ENCODE data around the gene SRPK3. TPM values are rescaled to one million over a fixed set of nuclear protein-coding genes. Genes with fewer than 3 reads are reported as not detected.
"Not testable (repeated sequence)": the region's sequence is repeated elsewhere in the genome, so short reads cannot be mapped to it uniquely, and the experiment has no call there.

SRPK3 gene
- total RNA-seq, 1 donor from 2014 or later = not detected

GRCh38 chrX:153804100-153804595 is 23.3 kb downstream of the SRPK3 start:
- no peak for DNase-seq (ENCODE audit: extremely low read depth, low read depth, low spot score)

GRCh38 chrX:153804621-153805020 is 23.8 kb downstream of the SRPK3 start:
- DNase-seq (ENCODE audit: extremely low read depth, low read depth, low spot score) = no peak

GRCh38 chrX:153805436-153805835 is 24.6 kb downstream of the SRPK3 start:
- DNase-seq (ENCODE audit: extremely low read depth, low read depth, low spot score) = no peak

GRCh38 chrX:153806999-153807575 is 26.2 kb downstream of the SRPK3 start:
- no peak for DNase-seq (ENCODE audit: extremely low read depth, low read depth, low spot score)

- DNase-seq (ENCODE audit: extremely low read depth, low read depth, low spot score) = no peak
Measured at GRCh38 chrX:153807976-153808375, 27.1 kb downstream of the SRPK3 start.

- no peak for DNase-seq (ENCODE audit: extremely low read depth, low read depth, low spot score)
Measured at GRCh38 chrX:153812220-153812619, 31.4 kb downstream of the SRPK3 start.

- no peak for DNase-seq (ENCODE audit: extremely low read depth, low read depth, low spot score)
Measured at GRCh38 chrX:153813161-153813560, 32.3 kb downstream of the SRPK3 start.

GRCh38 chrX:153814591-153815315 is 33.9 kb downstream of the SRPK3 start:
- no peak for DNase-seq (ENCODE audit: extremely low read depth, low read depth, low spot score)

- no peak for DNase-seq (ENCODE audit: extremely low read depth, low read depth, low spot score)
Measured at GRCh38 chrX:153816831-153817690, 36.2 kb downstream of the SRPK3 start.

- not testable (repeated sequence) for DNase-seq (ENCODE audit: extremely low read depth, low read depth, low spot score)
Measured at GRCh38 chrX:153818064-153818463, 37.2 kb downstream of the SRPK3 start.

GRCh38 chrX:153818571-153819383 is 37.9 kb downstream of the SRPK3 start:
- DNase-seq (ENCODE audit: extremely low read depth, low read depth, low spot score) = no peak

- DNase-seq (ENCODE audit: extremely low read depth, low read depth, low spot score) = no peak
Measured at GRCh38 chrX:153819384-153820040, 38.7 kb downstream of the SRPK3 start.

GRCh38 chrX:153820601-153821000 is 39.8 kb downstream of the SRPK3 start:
- DNase-seq (ENCODE audit: extremely low read depth, low read depth, low spot score) = no peak

- DNase-seq (ENCODE audit: extremely low read depth, low read depth, low spot score) = no peak
Measured at GRCh38 chrX:153821066-153821465, 40.2 kb downstream of the SRPK3 start.

- no peak for DNase-seq (ENCODE audit: extremely low read depth, low read depth, low spot score)
Measured at GRCh38 chrX:153824348-153824747, 43.5 kb downstream of the SRPK3 start.

- no peak for DNase-seq (ENCODE audit: extremely low read depth, low read depth, low spot score)
Measured at GRCh38 chrX:153825042-153825441, 44.2 kb downstream of the SRPK3 start.

- DNase-seq (ENCODE audit: extremely low read depth, low read depth, low spot score) = no peak
Measured at GRCh38 chrX:153827016-153827415, 46.2 kb downstream of the SRPK3 start.

- DNase-seq (ENCODE audit: extremely low read depth, low read depth, low spot score) = no peak
Measured at GRCh38 chrX:153827903-153828302, 47.1 kb downstream of the SRPK3 start.

- DNase-seq (ENCODE audit: extremely low read depth, low read depth, low spot score) = no peak
Measured at GRCh38 chrX:153828308-153828707, 47.5 kb downstream of the SRPK3 start.
